OCI-LY3 (cell line): ENCODE data around the gene PARP2.

Experiments used
- CTCF ChIP-seq: fragments of 200-600, 300-600 bp; sonication (generic); IDR thresholded peaks from 2 replicates; pipeline ENCODE4 v1.5.1; 2014; ENCODE audit warnings: antibody characterized with exemption, low read length, low read depth
- EZH2phosphoT487 ChIP-seq: fragments of 200-600 bp; shearing (Covaris generic); IDR thresholded peaks from 2 replicates; pipeline ENCODE4 v1.6.1; 2018; ENCODE audit warnings: antibody characterized with exemption, mixed run types, low read depth

DNA sequence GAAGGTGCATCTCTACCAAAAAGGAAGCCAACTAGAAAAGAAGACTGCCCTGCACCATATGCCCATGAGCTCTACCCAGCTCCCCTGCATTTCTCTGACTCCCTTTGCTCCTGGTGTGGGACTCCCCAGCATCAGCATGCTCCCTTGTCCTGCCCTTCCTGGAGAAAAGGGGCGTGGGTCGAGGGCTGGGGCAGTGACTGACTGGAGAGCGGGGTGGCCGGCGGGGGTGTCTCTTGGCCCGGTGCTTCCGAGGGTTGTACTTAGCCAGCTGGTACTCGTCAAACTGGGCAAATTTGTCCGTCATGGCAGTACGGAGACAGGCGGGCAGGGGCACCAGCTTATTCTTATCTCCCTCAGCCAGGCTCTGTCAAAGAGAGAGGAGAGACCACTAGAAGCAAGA lies 60.1 kb downstream of the PARP2 start:
- no peak for TF ChIP-seq CTCF
- no peak for TF ChIP-seq EZH2phosphoT487
